Raji (cell line): ENCODE data around the gene DDB1.

Experiments
- POLR2A ChIP-seq: IDR thresholded peaks from 2 replicates; pipeline ENCODE4 v1.6.1; 2011; ENCODE audit warnings: low read depth, low read length, control low read depth; ENCODE audit not compliant: insufficient read depth

Gene DDB1

DNA sequence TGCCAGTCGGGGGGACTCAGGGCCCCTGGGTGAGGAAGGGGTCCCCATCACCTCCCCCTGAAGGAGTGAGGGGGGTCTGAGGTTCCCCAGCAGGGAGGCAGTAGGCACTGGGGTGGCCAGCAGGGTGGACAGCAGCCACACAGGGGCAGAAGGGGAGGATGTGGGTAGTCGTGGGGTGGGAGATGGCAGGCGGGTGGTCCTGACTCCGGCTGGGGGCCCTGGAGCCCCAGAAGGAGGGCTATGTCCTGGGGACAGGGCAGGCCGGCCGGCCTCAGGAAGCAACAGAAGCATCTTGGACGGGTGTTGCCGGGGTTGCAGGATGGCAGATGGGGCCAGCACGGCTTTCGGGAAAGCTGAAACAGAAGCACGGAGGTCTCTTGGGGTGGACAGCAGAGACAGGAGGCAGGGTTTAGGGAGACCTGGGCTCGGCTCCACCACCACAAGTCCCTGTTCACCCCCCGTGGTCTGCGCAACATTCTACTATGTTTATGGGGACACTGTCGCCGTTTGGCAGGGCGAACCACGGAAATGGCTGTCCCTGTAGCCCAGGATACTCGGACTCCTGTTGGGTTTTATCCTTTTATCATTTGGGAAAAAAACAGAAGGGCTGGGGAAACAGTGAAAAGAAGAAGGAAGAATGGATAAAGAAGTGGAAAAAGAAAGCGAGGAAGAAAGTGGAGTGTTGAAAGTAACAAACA lies 51.9 kb downstream of the DDB1 start:
- no peak for TF ChIP-seq POLR2A

DNA sequence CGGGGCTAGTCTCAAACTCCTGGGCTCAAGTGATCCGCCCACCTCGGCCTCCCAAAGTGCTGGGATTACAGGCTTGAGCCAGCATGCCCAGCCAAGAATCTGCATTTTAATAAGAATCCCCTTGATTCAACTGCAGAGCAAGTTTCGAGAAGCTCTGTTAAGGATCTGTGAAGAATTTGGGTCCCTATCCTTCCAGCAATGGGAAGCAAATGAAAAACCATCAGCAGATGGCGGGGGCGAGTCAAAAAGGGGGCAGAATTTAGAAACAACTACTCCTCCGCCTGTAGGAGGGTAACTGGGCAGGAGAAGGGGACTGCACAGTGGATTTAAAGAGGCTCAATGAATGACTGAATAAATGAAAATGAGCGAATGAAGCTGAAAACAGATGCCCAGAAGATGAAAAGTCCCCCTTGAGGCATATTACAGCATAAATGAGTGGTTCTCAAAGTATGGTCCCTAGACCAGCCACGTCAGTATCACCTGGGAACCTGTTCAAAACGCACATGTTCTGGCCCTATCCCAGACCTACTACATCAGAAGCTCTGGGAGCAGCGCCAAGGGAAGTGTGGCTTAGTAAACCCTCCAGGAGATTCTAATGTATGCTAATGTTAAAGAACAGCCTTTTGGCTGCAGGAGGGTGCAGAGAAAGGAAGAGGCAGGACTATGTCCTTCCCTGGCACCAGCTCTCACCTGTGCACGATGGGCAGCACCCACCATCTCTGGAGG lies 52.8 kb downstream of the DDB1 start:
- TF ChIP-seq POLR2A = no peak

DNA sequence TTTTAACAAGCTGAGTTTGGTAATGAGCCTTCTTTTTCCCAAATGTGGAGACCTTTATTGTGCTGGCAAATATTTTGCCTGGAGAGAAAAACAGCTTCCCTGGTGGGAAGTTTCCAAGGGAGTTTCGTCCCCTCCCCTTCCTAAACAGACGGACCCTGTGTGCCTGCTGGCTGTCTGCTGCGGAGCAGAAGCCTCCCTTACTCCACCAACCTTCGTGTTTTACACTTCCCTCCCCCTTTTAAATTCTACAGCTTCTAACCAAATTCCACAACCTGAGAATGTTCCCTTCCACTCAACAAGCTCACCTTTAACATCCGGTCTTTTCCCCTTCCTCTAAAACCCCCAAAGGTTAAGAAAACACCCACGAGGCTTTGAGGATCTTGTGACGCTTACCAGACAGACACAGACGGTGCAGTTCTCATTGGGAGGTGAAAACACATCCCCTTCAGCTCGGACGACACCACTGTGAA lies 54.9 kb downstream of the DDB1 start:
- no peak for TF ChIP-seq POLR2A

DNA sequence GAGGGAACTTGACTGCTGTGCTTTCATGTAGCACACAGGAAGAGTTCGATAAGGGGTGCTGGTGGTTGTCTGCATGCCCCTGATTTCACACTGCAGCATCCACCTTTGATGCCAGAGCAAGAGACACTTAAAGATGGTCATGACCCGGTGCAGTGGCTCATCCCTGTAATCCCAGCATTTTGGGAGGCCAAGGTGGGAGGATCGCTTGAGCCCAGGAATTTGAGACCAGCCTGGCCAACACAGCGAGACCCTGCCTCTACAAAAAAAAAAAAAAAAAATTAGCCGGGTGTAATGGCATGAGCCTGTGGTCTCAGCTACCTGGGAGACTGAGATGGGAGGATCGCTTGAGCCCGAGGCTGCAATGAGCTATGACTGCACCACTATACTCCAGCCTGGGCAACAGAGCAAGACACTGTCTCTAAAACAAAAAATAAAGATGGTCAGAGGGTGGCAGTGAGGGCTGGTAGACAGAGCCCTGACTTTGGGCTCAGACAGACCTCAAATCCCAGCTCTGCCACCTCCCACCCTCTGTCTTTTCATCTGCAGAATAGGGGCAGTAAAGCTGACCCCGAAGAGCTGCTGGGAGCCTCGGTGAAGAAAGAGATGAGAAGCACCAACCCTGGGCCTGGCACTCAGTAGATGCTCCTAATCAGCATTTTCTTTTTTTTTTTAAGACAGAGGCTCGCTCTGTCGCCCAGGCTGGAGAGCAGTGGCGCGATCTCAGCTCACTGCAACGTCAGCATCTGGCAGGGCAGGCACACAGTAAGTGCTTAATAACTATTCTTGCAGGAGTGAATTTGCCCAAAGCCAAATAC lies 55.5 kb downstream of the DDB1 start:
- no peak for TF ChIP-seq POLR2A

DNA sequence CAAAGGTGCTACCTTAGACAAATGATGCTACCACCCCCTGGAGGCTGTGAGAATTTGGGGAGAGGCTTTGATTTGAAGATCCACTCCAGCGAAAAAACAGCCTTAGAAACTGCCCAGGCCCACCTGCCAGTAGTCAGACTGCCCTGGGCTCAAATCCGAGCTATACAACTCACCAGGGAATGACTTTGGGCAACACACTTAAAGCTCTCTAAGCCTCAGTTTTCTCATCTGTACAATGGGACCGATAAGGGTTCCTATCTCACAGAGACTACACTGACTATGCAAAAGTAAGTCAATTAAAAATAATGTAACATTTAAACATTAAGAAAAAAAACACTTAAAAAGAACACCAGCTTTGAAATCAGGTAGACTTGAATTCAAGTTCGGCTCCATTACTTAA lies 57.7 kb downstream of the DDB1 start:
- TF ChIP-seq POLR2A = no peak

DNA sequence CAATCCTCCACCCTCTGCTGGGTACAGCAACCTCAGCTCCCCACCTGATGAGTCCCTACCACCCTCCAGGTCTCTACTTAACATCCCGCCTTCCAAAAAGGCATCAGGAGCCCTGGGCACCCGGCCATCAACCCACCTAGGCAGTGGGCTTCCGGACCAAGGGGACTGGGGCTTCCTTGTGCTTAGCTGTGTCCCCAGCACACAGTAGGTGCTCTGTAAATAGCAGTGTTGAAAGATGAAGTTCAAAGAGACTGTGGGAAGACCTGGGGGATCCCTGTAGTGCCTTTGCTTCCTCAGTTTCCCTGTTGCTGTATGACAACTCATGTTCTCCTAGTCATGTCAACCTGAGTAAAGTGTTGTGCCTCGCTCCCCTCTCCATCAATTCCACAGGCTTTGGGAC lies 58.8 kb downstream of the DDB1 start:
- TF ChIP-seq POLR2A = no peak

DNA sequence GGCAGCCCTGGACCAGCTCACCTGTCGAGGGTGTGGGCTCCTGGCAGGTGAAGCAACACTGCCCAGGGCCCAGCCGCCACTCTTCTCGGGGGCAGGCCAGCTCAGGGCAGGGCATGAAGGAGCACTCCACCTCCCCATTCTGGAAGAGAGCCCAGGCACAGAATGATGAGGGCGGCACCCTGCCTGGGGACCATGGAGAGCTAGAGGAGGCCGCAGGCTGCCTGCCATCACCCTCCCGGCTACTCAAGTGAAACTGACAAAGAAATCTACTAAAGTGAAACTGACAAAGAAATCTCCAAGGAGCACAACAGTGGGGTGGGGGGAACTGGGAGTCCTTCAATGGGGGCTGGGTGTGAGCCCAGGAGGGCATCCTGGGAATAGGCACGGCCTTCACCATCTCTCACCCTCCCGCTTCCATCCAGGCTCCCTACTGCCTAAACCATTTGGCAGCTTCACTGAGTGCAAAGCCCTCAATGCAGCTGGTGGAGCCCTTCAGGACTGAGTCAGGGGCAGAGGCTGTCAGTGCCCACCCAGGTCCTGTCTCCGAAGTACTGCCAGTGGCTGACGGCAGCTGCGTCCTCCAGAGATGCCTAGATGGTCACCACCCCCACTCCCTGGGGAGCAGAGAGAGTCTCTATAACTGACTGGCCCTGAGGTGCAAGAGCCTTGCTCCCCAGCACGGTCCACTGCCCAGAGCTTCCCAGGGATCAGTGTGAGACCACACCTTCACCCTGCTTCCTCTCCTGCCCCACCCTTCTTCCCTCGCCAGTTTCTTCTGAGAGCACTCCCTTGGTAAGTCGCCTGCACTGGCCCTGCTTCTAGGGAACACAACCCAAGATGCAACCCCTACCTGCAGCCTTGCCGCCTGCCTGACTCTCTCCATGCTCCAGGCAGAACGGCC lies 59.5 kb downstream of the DDB1 start:
- no peak for TF ChIP-seq POLR2A

DNA sequence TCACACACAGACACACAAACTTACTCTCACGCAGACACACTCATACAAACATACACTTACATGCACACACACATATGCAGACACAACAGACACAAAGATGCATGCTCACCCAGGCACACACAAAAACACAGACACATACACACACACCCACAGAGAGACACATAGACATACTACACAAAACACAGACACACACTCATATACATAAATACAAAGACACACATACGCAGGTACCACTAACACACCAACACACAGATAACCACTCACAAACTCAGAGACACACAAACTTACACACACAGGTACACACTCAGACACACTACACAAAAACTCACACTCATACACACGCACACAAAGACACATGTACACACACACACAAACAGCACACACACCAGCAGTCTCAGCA lies 60.2 kb downstream of the DDB1 start:
- TF ChIP-seq POLR2A = no peak

DNA sequence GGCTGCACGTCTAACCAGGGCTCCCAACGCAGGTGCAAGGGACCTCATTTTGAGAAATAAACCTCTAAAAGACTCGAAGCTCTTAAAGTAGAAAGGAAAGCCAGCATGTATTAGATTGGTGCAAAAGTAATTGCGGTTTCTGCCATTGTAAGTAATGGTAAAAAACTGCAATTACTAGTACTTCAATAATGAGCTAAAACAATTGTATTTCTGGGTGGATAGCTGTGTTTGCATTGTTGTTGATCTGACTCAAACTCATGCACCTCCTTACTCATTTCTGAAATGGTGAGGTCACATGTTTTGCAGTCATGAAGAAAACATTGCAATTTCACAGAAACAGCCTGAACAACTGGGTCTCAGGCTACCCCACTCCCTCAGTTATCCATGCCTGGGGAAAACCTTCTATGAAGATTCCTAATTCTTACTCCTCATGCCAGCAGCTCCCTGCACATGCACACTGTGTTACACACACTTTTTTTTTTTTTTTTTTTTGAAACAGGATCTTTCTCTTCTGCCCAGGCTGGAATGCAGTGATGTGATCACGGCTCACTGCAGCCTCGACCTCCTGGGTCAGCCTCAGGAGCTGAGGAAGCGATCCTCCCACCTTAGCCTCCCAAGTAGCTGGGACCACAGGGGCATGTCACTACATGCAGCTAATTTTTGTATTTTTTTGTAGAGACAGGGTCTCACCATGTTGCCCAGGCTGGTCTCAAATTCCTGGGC lies 62.4 kb downstream of the DDB1 start:
- TF ChIP-seq POLR2A = no peak

DNA sequence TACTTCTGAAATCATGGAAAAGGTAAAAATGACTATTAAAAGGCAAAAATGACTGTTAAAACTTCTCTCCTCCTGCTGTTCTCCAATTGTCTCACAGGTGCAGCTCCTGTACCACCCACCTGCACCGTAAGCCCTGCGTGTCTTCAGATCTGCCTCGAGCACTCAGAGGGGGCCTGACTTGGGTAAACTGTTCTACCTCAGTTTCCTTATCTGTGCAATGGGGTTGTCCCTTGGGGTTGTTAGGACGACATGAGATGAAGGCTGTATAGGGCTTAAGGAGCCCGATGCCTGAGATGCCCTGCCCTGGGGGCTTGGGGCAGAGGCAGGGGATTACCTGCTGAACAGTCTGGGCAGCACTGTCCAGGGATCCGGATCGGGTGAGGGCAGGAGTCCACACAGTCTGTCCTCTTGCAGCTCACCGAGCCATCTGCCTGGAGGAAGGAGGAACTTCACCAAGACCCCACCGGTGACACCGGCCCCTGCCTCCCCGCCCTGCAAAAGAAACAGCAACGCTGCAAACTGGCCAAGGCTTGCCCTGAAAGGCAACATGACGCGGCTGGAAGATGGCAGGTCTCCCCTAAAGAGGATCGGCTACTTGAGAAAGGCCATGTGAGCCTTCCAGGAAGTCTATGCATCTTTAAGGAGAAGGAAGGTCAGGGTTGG lies 64.2 kb downstream of the DDB1 start:
- no peak for TF ChIP-seq POLR2A

DNA sequence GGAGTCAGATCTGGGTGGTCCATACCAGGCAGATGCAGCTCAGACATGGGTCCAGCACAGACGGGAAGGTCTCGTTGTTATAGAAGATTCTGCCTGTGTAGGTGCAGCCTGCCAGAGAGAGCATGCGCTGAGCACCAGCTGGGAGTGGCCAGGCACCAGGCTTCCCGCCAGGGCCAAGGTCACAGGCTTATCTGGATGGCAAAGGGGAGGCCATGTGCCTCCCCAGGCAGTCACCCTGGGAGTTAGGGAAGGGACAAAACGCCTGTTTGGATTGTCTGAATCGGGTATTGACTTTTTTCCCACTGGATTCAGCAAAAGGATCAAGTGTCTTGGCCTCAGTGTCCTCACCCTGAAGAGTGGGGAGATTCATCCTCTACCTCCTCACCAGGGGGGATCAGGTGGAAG lies 65.5 kb downstream of the DDB1 start:
- TF ChIP-seq POLR2A = no peak

DNA sequence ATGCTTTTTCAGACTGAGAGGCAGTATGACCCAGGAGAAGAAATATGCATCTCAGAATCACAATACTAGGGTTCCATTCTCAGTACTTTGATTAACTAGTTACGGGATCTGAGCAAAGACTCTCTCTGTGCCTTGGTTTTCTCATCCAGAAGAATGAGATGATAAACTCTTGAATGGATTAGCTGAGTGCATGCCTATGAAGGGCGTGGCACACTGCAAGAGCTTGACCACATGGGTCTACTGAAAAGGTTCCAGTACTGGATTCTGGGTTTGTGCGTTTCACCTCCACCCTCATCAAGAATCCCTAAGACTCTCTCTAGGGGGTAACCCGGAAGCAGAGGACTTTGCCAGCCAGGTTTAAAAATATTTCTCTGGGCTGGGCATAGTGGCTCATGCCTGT lies 66.3 kb downstream of the DDB1 start:
- TF ChIP-seq POLR2A = no peak

DNA sequence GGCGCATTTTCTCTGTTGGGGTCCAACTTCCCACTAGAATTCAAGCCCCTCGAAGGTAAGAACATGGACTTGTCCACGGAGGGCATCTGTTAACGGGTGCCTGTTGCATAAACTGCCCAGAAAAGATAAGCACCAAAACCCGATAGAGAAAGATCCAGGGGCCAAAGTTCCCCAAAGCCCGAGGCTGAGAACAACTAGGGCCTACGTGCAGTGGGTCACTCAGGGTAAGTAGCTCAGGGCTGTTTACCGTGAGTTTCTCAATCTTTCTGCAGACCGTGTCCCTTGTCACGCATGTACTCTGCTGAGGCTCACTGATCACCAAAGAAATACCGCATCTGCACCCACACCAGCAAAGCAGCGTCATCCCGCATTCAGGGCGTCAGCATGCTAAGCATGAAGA lies 67.5 kb downstream of the DDB1 start:
- no peak for TF ChIP-seq POLR2A

DNA sequence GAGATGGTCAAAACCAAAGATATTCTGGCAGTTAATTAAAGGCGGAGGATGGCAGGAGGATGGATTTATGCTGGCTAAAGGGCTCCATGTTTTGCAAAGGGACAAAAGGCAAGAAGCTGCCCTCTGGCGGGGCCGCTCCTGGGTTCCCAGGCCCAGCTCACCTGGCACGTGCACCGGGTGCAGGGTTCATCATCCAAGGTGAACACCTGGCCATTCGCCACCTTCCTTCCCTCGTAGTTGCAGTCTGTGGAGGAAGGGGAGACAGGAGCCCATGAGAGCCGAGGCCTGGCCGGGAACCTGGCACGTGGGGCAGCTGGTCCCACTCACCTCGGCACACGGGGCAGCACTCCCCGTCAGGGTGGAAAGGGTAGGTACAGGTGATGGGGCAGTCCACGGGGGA lies 68.1 kb downstream of the DDB1 start:
- no peak for TF ChIP-seq POLR2A
